ELF-1 (cell line): Measurements from ENCODE around the gene MAGI1.

Experiments used
- DNase-seq: peaks from one replicate; pipeline ENCODE4 v3.0.0-alpha.2; 2016; ENCODE audit warnings: low read depth, low spot score

MAGI1 gene

DNA sequence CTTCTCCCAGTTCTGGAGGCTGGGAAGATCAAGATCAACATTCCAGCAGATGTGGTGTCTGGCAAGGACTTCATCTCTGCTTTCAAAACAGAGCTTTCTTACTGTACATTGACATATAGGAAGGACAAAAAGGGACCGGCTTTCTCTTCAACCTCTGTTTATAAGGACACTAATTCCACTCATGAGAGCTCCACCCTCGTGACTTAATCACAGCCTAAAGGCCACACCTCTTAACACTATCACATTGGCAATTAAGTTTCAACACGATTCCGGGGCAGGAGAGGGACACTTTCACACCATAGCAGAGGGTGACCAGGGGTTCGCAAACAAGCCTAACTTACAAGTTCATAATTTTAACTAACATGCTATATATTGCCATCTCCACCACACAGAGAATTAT is 231.5 kb downstream of the MAGI1 start:
- no peak for DNase-seq

DNA sequence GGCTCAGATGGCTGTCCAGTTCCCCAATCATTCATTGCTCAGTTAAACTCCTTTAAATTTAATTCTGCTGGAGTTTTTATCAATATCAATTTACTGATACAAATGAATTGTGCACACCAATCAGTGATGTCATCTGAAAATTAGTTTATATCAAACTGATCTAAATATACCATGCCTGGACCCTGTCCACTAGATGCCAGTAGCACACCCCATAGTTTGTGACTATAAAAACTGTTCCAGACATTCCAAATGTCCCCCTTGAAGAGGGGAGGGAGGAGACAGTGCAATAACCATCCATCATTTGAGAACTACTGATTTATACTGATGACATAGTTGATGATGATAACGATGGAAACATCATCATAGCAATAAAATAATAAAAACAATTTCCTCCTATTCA is 232.1 kb downstream of the MAGI1 start:
- DNase-seq: no peak

- DNase-seq: peak; percentile 40
These were observed 242.0 kb downstream of the MAGI1 start for GRCh38 chr3:65796676-65797075.

- no peak for DNase-seq
These were observed 243.6 kb downstream of the MAGI1 start for GRCh38 chr3:65795166-65795565.

DNA sequence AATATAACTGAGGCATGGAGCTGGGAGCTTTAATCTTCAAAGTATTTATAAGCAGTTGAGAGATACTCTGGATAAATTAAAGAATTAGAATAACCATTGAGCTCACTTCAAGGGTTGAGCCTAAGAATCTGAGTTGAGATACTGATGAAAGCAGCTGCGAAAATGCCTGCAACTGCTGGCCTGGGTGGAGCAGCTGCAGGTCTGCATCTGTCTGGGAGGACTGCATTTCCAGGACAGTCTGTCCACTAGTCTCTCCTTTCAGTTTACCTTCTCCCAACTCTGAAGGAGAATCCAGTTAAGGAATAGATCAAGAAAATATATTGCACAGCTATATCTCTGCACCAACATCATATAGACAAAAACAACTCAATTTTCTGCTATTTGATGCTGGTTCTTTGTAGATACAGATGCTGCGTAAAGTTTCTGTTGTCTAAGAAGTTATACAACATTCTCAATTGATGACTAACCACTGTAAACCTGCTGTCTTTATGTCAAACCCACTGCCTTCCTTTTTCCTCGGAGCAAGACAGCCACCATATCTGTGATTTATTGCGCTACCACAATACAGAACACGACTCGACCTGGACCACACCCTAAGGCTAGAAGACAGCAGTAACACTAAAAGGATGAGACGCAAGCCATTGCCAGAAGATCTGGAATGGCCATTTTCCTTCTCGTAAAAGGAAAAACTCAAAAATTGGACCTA is 245.1 kb downstream of the MAGI1 start:
- DNase-seq: peak; percentile 56

GRCh38 chr3:65788461-65788860 is 250.3 kb downstream of the MAGI1 start:
- DNase-seq: no peak

GRCh38 chr3:65787827-65788226 is 250.9 kb downstream of the MAGI1 start:
- DNase-seq: no peak

GRCh38 chr3:65787340-65787739 is 251.4 kb downstream of the MAGI1 start:
- DNase-seq: no peak

DNA sequence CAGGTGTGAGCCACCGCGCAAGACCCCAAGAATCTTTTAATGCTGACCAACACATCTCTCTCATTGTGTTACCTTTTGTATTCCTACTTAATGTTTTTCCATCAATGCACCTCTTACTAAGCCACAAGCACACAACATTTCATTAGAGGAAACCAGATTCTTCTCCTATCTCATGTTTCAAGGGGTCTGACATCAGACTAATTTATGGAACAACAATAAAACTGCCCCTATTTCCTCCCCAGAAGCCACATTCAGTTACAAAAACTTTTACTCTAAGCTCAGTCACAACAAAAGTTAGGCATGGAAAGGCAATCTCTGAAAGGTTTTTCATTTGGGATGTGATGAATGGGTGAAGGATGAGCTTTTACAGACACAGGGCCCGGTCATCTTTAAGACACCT is 251.8 kb downstream of the MAGI1 start:
- no peak for DNase-seq

GRCh38 chr3:65785065-65785645 is 253.6 kb downstream of the MAGI1 start:
- DNase-seq: no peak

DNA sequence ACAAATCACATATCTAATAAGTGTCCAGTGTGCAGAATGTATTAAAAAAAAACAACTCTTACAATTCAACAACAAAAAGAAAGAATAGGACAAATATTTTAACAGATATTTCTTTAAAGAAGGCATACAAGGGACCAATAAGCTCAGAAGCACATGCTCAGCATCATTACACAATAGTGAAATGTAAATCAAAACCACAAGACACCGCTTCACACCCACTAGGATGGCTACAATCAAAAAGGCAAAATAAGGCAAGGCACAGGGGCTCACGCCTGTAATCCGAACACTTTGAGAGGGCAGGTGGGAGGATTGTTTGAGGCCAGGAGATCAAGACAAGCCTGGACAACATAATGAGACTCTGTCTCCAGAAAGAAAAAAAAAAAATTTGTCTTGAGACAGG is 255.6 kb downstream of the MAGI1 start:
- no peak for DNase-seq

DNA sequence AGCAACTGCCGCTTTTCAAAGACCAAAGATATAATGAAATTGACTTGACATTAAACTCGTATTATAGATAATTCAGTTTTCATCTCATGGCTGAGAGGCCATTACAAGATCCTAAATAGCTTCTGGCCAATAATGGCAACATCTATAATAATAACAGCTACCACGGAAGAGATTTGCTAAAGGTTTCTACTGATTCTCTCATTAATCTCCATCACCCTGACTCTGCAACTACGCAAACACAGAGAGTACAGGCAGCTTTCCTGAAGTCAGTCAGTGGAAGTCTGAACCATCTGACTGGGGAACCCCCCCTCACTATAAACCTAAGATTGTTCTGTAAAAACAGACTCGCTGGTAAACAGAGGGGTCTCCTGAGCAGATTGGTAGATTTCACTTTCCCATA is 257.1 kb downstream of the MAGI1 start:
- DNase-seq: no peak

DNA sequence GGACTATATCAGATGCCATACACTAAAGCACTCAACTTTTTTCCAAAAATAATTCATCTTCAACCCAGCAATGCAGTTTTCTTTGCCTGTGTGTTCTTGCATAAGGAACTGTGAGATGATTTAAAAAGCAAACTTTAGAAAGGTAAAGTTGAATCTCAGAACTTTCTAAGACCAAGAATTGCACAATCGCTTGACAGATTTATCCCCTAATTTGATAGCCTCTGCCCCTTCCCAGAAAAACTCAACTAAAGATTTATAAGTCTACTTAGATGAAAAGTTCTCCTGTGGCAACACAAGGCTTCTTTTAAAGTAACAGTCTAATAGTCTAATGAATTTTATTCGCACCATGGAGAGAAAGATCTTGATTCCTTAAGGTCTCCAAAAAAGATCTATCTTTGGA is 259.3 kb downstream of the MAGI1 start:
- no peak for DNase-seq

DNA sequence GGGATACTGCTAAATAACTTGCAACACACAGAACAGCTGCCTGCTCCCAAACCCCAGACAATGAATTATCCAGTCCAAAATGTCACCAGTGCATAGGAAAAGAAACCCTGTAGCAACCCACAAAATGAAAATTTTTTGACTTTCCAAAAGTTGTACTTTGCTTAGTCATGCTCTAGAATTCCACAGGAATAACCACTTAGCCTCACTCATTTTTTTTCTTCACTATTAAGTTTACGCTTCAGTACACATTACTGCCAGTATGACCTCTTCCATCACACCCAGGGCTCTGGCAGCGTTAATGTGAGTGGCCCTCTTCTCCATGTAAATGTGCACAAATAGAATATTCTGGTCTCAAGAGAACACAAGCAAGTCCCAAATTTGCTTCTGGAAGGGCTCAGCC is 259.8 kb downstream of the MAGI1 start:
- no peak for DNase-seq

DNA sequence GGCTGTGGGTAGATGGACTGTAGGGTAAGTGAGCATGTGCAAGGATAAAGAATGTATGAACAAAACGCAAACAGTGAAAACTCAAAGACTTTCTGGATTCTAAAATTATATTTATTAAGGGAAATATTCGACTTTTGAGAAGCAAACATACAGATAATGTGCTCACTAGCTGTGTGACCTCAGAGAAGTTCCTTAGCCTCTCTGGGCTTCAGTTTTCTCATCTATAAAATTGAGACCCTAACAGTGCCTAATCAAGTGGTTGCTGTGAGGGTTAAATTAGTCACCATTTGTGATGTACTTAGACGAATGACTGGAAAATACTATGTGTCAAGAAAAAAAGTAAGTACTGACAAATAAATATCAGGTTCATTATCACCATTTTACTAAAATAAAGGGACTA is 261.7 kb downstream of the MAGI1 start:
- no peak for DNase-seq

GRCh38 chr3:65776494-65776893 is 262.2 kb downstream of the MAGI1 start:
- no peak for DNase-seq

- DNase-seq: no peak
These were observed 262.6 kb downstream of the MAGI1 start for GRCh38 chr3:65776081-65776480.

DNA sequence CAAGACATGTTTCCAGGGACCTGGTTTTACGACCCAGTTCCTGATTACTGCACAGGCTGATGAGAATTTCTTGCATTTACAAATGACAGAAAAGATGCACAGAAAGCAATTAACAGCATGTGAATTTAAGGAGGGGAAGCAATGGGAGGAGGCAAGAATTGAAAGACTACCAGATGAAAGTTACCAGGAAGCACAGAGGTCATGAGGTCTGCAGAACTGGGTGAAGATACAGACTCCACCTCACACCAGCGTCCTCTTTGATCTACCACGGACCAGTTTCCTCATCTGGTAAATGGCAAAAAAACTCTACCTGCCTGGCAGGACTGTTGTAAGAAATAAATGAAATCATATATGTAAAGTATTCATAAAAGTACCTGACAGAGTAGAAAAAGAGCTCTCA is 266.0 kb downstream of the MAGI1 start:
- DNase-seq: no peak

DNA sequence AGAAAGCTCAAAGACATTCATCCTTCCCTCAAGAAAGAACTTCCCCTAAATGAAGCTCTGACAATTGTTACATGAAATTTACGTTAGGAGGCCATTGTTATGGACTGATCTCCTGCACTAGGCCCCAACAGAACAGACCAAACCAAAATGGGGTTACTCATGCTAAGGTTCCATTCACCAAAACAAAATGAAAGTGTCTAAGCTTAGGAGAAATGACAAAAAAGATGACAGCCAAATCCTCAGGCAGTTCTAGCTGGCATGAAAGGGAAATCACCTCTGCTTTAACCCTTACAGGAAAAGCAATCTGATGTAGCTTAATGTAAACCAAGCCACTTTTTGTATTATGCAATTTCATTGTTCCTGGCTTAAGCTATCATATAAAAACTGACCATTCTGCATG is 271.2 kb downstream of the MAGI1 start:
- no peak for DNase-seq

GRCh38 chr3:65762235-65762580 is 276.5 kb downstream of the MAGI1 start:
- DNase-seq: no peak

DNA sequence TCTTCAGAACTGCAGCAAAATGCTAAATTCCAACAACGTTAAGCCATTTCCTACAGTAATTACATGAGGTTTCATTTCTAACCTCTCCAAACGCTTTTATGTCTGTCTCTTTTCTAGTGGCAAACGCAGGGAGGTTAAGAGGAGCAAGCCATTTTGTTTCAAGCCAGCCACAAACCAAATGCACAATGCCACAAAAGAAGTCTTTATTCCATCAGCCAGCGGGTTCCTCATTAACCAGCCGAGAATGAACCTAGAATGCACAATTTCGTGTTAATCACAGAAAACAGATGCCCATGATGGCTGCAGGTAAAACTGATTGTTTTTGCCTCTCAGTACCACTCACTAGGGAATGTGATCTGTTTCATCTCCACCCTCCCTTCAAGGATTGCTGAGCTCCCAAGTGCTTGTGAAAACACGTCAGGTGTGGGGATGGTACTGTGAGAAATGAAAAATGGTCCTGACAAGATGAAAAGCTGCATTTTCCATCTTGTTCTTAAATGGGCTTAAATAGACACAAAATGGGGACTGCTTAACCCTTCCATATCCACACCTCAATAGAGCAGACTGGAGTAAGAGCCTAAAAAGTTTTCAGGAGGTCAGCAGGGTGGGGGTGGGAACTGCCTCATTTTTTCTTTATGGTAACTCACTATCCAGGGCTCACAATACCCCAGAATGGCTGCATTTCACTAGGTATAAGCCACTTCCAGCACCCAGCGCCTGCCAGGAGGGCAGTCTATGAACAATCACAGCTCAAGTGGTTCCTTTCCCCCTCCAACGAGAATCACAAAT is 277.1 kb downstream of the MAGI1 start:
- no peak for DNase-seq

DNA sequence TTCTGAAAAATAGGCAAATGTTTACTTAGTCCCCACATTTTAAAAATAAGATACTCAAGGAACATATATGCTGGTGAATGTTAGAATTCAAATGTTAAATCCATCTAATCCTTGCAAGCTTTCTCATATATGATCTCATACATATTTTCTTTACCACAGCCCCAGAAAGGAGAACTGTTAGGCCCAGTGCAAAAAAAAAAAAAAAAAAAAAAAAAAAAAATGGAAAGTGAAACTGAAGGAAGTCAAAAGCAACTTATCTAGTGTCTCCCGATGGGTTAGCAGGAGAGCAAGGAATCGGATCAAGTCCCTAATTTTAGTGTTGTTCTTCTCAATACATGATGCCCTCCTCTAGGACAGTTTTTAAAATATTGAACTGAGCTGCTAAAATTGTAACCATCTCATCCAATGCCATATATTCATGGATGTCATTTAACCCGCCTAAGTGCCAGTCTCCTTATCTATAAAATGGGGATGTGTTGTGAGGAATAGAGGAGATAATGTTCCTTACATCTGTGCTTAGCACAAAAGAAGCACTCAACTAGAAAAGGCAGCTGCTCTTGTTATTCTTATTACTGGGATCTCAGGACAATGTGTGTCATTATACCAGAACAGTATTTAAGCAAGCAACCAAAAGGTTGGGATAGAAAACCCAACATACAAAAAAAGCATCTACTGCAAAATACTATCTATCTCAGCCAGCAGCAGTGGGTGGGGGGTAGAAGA is 279.7 kb downstream of the MAGI1 start:
- no peak for DNase-seq
